AG09319 (cell line): ENCODE measurements around the gene HIVEP1.

Experiments
- DNase-seq: peaks from one replicate; pipeline ENCODE4 v3.0.0-alpha.2; 2010; ENCODE audit warnings: low read depth; ENCODE audit errors: extremely low read depth
- CTCF ChIP-seq: IDR thresholded peaks from 2 replicates; pipeline ENCODE4 v1.5.1; 2011; ENCODE audit warnings: low read depth, mild to moderate bottlenecking, inconsistent platforms, low read length, moderate library complexity

The HIVEP1 gene

GRCh38 chr6:11992086-11992485 is 20.0 kb upstream of the HIVEP1 start:
- TF ChIP-seq CTCF: no peak
- DNase-seq: no peak

DNA sequence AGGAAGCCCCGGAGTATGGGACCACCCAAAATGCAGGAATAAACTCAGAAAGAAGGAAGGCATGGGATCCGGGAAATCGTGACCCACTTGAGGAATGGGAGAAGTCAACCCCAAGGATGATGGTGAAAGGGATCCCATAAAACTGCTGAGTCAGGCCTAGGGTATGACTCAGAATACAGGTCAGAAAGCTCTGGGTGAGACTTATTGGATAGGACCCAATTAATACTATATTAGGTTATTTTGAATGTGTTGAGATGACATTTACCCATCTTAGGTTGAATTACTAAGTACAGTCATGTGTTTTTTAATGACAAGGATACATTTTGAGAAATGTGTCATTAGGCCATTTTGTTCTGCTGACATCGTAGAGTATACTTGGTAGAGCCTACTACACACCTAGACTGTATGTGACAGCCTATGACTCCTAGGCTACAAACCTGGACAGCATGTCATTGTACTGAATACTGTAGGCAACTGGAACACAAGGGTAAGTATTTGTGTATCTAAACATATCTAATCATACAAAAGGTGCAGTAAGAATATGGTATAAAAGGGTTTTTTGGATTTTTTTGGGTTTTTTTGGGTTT is 17.1 kb upstream of the HIVEP1 start:
- TF ChIP-seq CTCF: no peak
- no peak for DNase-seq

GRCh38 chr6:11996751-11997150 is 15.4 kb upstream of the HIVEP1 start:
- TF ChIP-seq CTCF: no peak
- no peak for DNase-seq

DNA sequence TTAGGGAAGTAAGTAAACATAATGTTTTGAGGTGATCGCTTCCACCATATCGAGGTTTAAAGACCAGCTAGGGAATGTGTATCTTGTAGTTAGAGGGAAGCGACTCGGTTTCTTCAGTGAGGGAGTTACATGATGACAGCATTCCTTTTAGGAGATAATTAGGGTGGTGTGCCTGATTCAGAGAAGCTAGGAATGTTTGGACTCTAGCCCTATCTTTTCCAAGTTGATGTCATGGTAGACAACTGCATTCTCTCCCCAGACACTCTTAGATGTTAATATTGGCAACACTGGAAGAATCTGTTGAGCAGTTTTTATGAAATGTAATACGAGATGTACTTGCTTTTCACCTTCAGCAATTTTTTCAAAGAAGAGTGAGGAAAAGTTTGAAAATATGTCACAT is 12.9 kb upstream of the HIVEP1 start:
- TF ChIP-seq CTCF: no peak
- no peak for DNase-seq

- TF ChIP-seq CTCF: no peak
- DNase-seq: no peak
Observed at GRCh38 chr6:12000174-12000573, 11.9 kb upstream of the HIVEP1 start.

DNA sequence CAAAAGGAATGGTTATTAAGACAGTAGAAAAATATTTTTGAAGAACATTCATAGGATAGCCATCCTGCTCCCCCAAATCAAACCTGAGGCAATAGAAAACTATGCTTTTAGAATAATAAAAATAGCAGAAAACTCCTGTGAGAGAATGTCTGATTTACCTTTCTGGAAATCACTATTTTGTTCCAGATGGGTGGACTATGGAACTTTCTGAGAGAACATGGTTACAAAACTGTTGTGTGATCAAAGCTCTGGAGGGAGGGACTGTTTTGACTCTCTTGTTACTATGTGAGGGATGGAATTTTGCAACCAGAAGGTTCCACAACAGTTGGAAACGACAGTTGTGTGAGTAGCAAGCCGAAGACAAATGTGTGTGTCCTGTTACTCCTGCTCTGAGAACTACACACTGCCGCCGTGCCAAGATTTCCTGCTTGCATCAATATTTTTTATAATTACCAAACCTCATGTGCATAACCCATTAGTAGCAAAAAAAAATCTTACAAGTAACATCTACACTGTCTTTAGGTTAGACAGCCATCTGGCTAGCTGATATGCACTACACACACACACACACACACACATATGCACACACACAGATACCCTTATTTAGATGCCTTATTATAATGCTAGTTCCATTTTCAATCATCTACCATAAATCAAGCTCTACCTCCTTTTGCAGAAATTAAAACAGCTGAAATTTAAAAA is 11.0 kb upstream of the HIVEP1 start:
- no peak for TF ChIP-seq CTCF
- DNase-seq: no peak

GRCh38 chr6:12001706-12002435 is 10.2 kb upstream of the HIVEP1 start:
- DNase-seq: no peak
- no peak for TF ChIP-seq CTCF
